Measurements from ENCODE around the gene KCNK16.

Gene KCNK16

GRCh38 chr6:39298061-39298460, 24.4 kb downstream of the KCNK16 start:
- no peak overlapping the region for H3K27ac ChIP-seq
- no peak for TF ChIP-seq CTCF (IDR thresholded peaks at IDR 0.05)

- no peak overlapping the region for H3K27ac ChIP-seq
- TF ChIP-seq ZFX (IDR thresholded peaks at IDR 0.05; ENCODE audit: borderline replicate concordance) (no peak), CTCF (IDR thresholded peaks at IDR 0.05) (no peak)
These were observed 25.5 kb downstream of the KCNK16 start for GRCh38 chr6:39296745-39297640.

- H3K27ac ChIP-seq = no peak overlapping the region
- no peak for TF ChIP-seq ZFX (IDR thresholded peaks at IDR 0.05; ENCODE audit: borderline replicate concordance)
- TF ChIP-seq CTCF (IDR thresholded peaks at IDR 0.05) = no peak
These were observed 26.9 kb downstream of the KCNK16 start for GRCh38 chr6:39295611-39296011.

GRCh38 chr6:39294899-39295298, 27.6 kb downstream of the KCNK16 start:
- H3K27ac ChIP-seq = no peak overlapping the region
- TF ChIP-seq CTCF (IDR thresholded peaks at IDR 0.05) (no peak), ZFX (IDR thresholded peaks at IDR 0.05; ENCODE audit: borderline replicate concordance) (no peak)

GRCh38 chr6:39294133-39294532, 28.4 kb downstream of the KCNK16 start:
- TF ChIP-seq ZFX (IDR thresholded peaks at IDR 0.05; ENCODE audit: borderline replicate concordance) (no peak), CTCF (IDR thresholded peaks at IDR 0.05) (no peak)

GRCh38 chr6:39292637-39293036, 29.9 kb downstream of the KCNK16 start:
- H3K27ac ChIP-seq = no peak overlapping the region
- TF ChIP-seq CTCF (IDR thresholded peaks at IDR 0.05) (no peak), ZFX (IDR thresholded peaks at IDR 0.05; ENCODE audit: borderline replicate concordance) (no peak)

More at GRCh38 chr6:39294133-39294532, 28.4 kb downstream of the KCNK16 start:
- H3K27ac ChIP-seq = no peak overlapping the region

GRCh38 chr6:39289490-39289889, 33.0 kb downstream of the KCNK16 start:
- no peak overlapping the region for H3K27ac ChIP-seq
- no peak for TF ChIP-seq ZFX (IDR thresholded peaks at IDR 0.05; ENCODE audit: borderline replicate concordance)
- no peak for TF ChIP-seq CTCF (IDR thresholded peaks at IDR 0.05)

Data from 22Rv1 (cell line).